Heart left ventricle (tissue), 16 donors: ENCODE data around the gene SPNS2. TPM values are rescaled to one million over a fixed set of nuclear protein-coding genes. Genes with fewer than 3 reads are reported as not detected.
A peak's percentile ranks its signal among the peaks of the same experiment; 100 is the strongest.

Experiments used
- ATAC-seq, 4 donors: fragments of 200-7000 bp; cut with Tn5 transposase; one replicate each; pipeline ENCODE4 v1.9.1; 2020 to 2022; ENCODE audit warnings: moderate library complexity in 4 of 4, mild to moderate bottlenecking in 3 of 4, moderate number of reproducible peaks in 1 of 4
- DNase-seq, 5 donors: peaks; one replicate each; pipeline ENCODE4 v3.0.0-alpha.2; 2020
- H3K27ac ChIP-seq, 12 donors: fragments of 200-600 bp; sonication (generic) in 4 of 12; one replicate each; pipeline versions ENCODE4 v1.5.0 to v1.8.0; 2016 to 2022; ENCODE audit warnings: mild to moderate bottlenecking in 2 of 12
- H3K27me3 ChIP-seq, 9 donors: fragments of 200-600 bp; sonication (generic) in 2 of 9; one replicate each; pipeline versions ENCODE4 v1.5.1 to v1.8.0; 2016 to 2022; ENCODE audit warnings: mild to moderate bottlenecking in 3 of 9
- H3K36me3 ChIP-seq, 9 donors: fragments of 200-600 bp; sonication (generic) in 2 of 9; one replicate each; pipeline versions ENCODE4 v1.5.0 to v1.8.0; 2018 to 2022; ENCODE audit warnings: mild to moderate bottlenecking in 2 of 9
- H3K4me1 ChIP-seq, 12 donors: fragments of 200-600 bp; sonication (generic) in 4 of 12; one replicate each; pipeline versions ENCODE4 v1.5.0 to v1.8.0; 2016 to 2022; ENCODE audit warnings: mild to moderate bottlenecking in 3 of 12
- H3K4me3 ChIP-seq, 12 donors: fragments of 200-600 bp; sonication (generic) in 4 of 12; one replicate each; pipeline versions ENCODE4 v1.5.0 to v1.8.0; 2017 to 2022; ENCODE audit warnings: mild to moderate bottlenecking in 9 of 12, moderate library complexity in 4 of 12
- H3K9me3 ChIP-seq, 12 donors: fragments of 200-600 bp; sonication (generic) in 4 of 12; one replicate each; pipeline versions ENCODE4 v1.5.0 to v1.8.0; 2016 to 2022; ENCODE audit warnings: mild to moderate bottlenecking in 1 of 12
- POLR2A ChIP-seq, 2 donors: fragments of 450-650 bp; IDR thresholded peaks; one replicate each; pipeline ENCODE4 v1.6.1; 2017; ENCODE audit warnings: antibody characterized with exemption in 2 of 2, mild to moderate bottlenecking in 2 of 2, moderate library complexity in 2 of 2
- WGBS, 4 donors: extraction: QIAGEN DNeasy Blood & Tissue Kit in 2 of 4; methylation state at CpG; one replicate each; pipeline versions ENCODE4 v1.1.5 to v1.1.7; 2013 to 2018; 5-methylcytosine and 5-hydroxymethylcytosine counted together
- intact Hi-C, 10 donors: fragments of 100-400 bp; cut with DNase I; formaldehyde crosslinking; loops; one replicate each; pipeline versions ENCODE4 v1.11.1 to v1.14.2; 2022
- polyA plus RNA-seq, 2 donors: library from polyadenylated mRNA; stranded (reverse); fragments of 200-250 nt; gene quantifications; one replicate each; pipeline ENCODE4 v1.2.3, GENCODE V29; 2013
- total RNA-seq, 9 donors: library from RNA; depleted of rRNA in 2 of 9; stranded (reverse); fragments of >200 nt in 2 of 9; fragmentation: NEBNext Ultra II Directional in 3 of 9; extraction: Animal tissue kit (Norgen Biotek cat#: 25700) in 3 of 9; gene quantifications; one replicate each; pipeline versions ENCODE4 v1.1.0 to v1.2.4, GENCODE V29; 2016 to 2023
- TF ChIP-seq, protein P1 (sequence below), 12 donors: fragments of 200-600 bp; sonication (generic) in 4 of 12; IDR thresholded peaks; one replicate each; pipeline versions ENCODE4 v1.5.0 to v1.8.0; 2018 to 2022; ENCODE audit warnings: antibody characterized with exemption in 12 of 12, mild to moderate bottlenecking in 5 of 12
- donor health status: ischemic (EF 13 %, LVEDD 7.1; RV severe dilation, severe dysfunction).
- donor health status: healthy with polysubstance abuse.
- donor health status: DM: no; HTN: yes; CAD: no.
- donor health status: DM: no; HTN: no; CAD: no.
- donor health status: ischemic (EF 25% LVEDD 6.9; RV normal size, moderate dysfunction).
- donor health status: ischemic (EF 25% LVEDD 5.7; RV mildly dilated, moderate dysfunction).
- donor health status: healthy.
- donor health status: DM: yes; HTN: yes; CAD: no.
- donor health status: ischemic (EF 35%, LVEDD 5.7; RV mildly dilated, moderate dysfunction).
- donor health status: nonischemic (EF 11% LVEDD 7.7; RV severe dilation, severe dysfunction).
- donor health status: DM: yes; HTN: yes; CAD: no.
- donor health status: PGD.
- donor health status: ischemic (EF 29% LVEDD 5.4; RV normal size, mild dysfunction).
- donor health status: nonischemic (EF 23%, LVEDD 6.1; RV moderate dilation, normal function).

SPNS2 gene
- total and polyA plus RNA-seq, 11 donors: 6.4 to 22.0 (median 13.3) TPM

GRCh38 chr17:4483012-4483840 lies 15.5 kb upstream of the SPNS2 start:
- ATAC-seq (peak in 1 of 4 donors; percentile 30), DNase-seq (peak in 1 of 5 donors; percentile 25)
- H3K4me1 ChIP-seq: peaks cover 0 to 37% (median 10%) of the 10 kb centered on the region in 12 donors
- no peak overlapping the region for H3K4me3 ChIP-seq
- H3K9me3 ChIP-seq: no peaks in the 10 kb centered on the region
- intact Hi-C loops: no loop called here
- no peak overlapping the region for H3K27ac ChIP-seq
- no peaks in the 10 kb centered on the region for H3K27me3 ChIP-seq
- no peak for TF ChIP-seq POLR2A (IDR thresholded peaks at IDR 0.05)
- TF ChIP-seq, protein P1, sequence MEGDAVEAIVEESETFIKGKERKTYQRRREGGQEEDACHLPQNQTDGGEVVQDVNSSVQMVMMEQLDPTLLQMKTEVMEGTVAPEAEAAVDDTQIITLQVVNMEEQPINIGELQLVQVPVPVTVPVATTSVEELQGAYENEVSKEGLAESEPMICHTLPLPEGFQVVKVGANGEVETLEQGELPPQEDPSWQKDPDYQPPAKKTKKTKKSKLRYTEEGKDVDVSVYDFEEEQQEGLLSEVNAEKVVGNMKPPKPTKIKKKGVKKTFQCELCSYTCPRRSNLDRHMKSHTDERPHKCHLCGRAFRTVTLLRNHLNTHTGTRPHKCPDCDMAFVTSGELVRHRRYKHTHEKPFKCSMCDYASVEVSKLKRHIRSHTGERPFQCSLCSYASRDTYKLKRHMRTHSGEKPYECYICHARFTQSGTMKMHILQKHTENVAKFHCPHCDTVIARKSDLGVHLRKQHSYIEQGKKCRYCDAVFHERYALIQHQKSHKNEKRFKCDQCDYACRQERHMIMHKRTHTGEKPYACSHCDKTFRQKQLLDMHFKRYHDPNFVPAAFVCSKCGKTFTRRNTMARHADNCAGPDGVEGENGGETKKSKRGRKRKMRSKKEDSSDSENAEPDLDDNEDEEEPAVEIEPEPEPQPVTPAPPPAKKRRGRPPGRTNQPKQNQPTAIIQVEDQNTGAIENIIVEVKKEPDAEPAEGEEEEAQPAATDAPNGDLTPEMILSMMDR (IDR thresholded peaks at IDR 0.05): no peak
- WGBS, 4 donors: 80 to 87% (median 83%) methylated on average over 10 to 13 of the region's 13 CpGs
- H3K36me3 ChIP-seq: no peaks in the 10 kb centered on the region

- no peaks in the 10 kb centered on the region for H3K36me3 ChIP-seq
- intact Hi-C loops: no loop called here
- H3K4me3 ChIP-seq: peak overlapping the region in 2 of 12 donors; percentile 4 to 51
- H3K27ac ChIP-seq: peak overlapping the region in 1 of 12 donors; percentile 60
- no peaks in the 10 kb centered on the region for H3K9me3 ChIP-seq
- WGBS, 4 donors: 65 to 85% (median 73%) methylated on average over 22 to 31 of the region's 31 CpGs
- peaks cover 0 to 29% (median 8%) of the 10 kb centered on the region in 12 donors for H3K4me1 ChIP-seq
- DNase-seq: peak in 1 of 5 donors; percentile 43
- TF ChIP-seq, protein P1 (IDR thresholded peaks at IDR 0.05): no peak
- no peak for TF ChIP-seq POLR2A (IDR thresholded peaks at IDR 0.05)
- no peaks in the 10 kb centered on the region for H3K27me3 ChIP-seq
- ATAC-seq: peak in 2 of 4 donors; percentile 37 to 64
These were observed 12.7 kb upstream of the SPNS2 start for GRCh38 chr17:4485676-4486646.

DNA sequence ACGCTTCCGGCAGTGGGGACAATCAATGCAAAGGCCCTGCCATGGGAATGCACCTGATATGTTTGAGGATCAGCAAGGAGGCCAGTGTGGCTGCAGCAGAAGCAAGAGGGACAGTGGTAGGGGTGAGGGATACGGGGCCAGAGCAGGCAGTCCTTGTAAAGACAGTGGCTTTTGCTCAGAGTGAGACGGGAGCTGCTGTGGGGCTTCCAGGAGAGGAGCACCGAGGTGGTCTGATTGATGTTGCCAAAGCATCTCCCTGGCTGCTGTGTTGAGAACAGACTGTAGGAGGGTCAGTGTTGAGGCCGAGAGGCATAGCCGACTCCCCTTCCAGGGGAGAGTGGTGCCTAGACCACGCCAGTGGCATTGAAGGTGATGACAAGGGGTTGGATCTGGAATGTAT lies 11.4 kb upstream of the SPNS2 start:
- DNase-seq (no peak), ATAC-seq (no peak)
- Histone ChIP-seq H3K27ac (no peak overlapping the region), H3K27me3 (no peaks in the 10 kb centered on the region), H3K4me1 (peaks cover 0 to 25% (median 2%) of the 10 kb centered on the region in 12 donors), H3K4me3 (no peak overlapping the region), H3K36me3 (no peaks in the 10 kb centered on the region), H3K9me3 (no peaks in the 10 kb centered on the region)
- 80 to 85% (median 84%) methylated on average over 8 of the region's 8 CpGs for WGBS, 4 donors
- intact Hi-C loops: no loop called here
- no peak for TF ChIP-seq POLR2A (IDR thresholded peaks at IDR 0.05)
- TF ChIP-seq, protein P1 (IDR thresholded peaks at IDR 0.05): no peak
